NCI-H748 (cell line): ENCODE data around the gene PKMYT1.
A peak's percentile ranks its signal among the peaks of the same experiment; 100 is the strongest.

Experiments
- DNase-seq: peaks from one replicate; lab custom pipeline; 2025; ENCODE audit not compliant: unreplicated experiment; lab: John Stamatoyannopoulos, UW

The PKMYT1 gene

DNA sequence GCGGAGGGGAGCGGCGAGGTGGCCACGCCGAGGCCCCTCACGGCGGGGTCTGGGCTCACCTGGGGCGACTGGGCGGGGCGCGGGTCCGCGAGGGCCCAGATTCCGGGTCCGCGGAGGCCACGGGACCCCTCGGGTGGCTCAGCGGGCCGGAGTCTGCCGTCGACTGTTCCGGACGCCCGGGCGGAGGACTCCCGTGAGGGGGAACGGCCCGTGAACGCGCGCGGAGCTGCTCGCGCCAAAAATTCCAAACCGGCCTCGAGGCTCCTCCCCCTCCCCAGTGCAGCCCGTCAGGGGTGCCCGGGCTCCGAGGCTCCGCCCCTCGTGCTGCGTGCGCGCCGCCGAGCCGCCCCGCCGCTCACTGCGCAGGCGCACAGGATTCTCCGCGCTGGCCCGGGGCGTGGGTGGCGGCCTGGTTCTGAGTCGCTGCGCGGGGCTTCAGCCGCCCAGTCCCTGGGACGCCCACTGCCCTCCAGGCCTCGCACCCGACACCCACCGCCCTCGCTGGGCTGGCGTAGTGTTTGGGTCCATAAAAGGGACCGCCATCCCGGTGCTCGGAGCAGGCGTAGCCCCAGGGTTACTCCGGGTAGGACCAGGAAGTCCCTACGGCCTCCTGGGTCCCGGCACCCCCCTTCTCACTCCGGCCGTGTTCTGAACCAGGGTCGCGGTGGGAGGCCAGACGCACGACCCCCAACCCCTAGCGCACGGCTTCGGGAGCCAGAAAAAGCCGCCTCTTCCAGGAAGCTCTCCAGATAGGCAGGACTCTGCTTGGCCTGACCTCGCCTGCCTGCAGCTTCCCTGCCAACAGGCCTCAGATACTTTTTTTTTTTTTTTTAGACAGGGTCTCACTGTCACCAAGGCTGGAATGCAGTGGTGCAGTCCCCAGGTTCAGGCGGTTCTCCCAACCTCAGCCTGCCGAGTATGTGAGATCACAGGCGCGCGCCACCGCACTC is at the start of gene PKMYT1:
TSS of gene PKMYT1 (minus strand) at position 220 of the 950 bp plus-strand sequence. CDS start 789 bp downstream, outside the sequence.
- peak; percentile 81 for DNase-seq

GRCh38 chr16:3029491-3030221 is 49.4 kb upstream of the PKMYT1 start:
- DNase-seq = peak; percentile 46

- DNase-seq = no peak
Measured at GRCh38 chr16:3028716-3029319, 48.6 kb upstream of the PKMYT1 start.

DNA sequence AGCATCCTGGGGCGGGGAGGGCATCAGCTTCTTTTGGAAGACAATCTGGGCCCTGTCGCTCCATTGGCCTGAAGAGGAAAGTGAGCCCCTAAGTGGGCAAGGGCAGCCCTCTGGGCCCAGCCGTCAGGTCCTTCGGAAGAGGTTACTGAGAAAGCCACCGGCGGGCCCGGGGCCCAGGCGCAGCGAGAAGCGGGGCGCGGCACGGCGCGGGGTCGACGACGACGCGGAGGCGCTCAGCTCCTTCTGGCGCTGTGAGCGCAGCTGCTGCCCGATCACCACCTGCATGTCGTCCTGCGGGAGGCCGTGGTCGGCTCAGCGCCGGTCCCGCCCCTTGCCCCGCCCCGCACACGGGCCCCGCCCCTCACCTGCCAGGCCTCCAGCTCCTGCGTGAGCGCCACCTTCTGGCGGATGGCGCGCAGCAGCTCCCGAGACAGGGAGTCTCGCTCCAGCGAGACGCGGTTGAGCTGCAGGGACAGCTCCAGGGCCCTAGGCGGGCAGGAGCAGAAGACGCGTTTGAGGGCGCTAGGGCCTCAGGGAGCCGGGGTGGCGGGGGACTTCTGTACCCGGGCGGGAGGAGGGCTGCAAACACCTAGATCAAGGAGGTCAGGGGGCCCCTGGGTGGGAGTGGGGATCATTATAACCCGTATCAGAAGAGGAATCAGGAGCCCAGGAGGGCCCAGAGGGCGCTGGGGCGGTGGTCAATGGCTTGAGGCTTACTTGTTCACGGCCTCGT is 47.9 kb upstream of the PKMYT1 start:
- peak; percentile 85 for DNase-seq

DNA sequence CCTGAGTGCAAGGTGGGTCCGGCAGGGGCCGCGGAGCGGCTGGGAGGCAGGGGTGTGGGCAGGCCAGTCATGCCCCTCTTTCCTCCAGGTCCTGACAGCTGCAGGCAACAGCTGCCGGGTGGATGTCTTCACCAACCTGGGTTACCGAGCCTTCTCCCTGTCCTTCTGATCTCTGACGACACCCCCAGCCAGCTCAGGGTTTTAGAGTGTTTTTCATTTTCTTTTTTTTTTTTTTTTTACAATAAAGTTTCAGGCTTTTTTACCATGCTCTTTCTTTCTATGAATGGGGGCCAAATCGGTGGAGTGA is 47.2 kb upstream of the PKMYT1 start:
- no peak for DNase-seq

DNA sequence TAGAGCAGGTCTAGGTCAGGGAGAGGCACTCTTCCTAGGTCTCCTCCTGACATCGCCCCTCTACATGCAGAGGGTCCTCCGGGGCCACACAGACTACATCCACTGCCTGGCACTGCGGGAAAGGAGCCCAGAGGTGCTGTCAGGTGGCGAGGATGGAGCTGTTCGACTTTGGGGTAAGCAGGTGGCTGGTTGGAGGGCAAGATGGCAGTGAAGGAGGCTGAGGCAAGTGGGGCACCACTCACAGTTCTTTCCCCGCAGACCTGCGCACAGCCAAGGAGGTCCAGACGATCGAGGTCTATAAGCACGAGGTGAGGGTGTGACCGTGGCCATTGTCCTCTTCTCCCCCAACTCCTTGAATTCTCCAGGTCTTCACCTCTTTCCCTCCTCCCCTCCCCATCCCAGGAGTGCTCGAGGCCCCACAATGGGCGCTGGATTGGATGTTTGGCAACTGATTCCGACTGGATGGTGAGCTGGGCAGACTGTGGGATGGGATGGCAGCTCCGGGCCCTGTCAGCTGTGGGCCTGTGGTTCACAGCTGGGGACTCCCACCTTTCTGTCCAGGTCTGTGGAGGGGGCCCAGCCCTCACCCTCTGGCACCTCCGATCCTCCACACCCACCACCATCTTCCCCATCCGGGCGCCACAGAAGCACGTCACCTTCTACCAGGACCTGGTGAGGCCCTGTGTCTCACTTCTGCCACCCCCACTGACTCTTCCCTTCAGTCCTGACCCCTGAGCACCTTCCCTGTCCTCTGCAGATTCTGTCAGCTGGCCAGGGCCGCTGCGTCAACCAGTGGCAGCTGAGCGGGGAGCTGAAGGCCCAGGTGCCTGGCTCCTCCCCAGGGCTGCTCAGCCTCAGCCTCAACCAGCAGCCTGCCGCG is 46.6 kb upstream of the PKMYT1 start:
- DNase-seq = no peak

GRCh38 chr16:3026003-3026378 is 45.7 kb upstream of the PKMYT1 start:
- DNase-seq = no peak

DNA sequence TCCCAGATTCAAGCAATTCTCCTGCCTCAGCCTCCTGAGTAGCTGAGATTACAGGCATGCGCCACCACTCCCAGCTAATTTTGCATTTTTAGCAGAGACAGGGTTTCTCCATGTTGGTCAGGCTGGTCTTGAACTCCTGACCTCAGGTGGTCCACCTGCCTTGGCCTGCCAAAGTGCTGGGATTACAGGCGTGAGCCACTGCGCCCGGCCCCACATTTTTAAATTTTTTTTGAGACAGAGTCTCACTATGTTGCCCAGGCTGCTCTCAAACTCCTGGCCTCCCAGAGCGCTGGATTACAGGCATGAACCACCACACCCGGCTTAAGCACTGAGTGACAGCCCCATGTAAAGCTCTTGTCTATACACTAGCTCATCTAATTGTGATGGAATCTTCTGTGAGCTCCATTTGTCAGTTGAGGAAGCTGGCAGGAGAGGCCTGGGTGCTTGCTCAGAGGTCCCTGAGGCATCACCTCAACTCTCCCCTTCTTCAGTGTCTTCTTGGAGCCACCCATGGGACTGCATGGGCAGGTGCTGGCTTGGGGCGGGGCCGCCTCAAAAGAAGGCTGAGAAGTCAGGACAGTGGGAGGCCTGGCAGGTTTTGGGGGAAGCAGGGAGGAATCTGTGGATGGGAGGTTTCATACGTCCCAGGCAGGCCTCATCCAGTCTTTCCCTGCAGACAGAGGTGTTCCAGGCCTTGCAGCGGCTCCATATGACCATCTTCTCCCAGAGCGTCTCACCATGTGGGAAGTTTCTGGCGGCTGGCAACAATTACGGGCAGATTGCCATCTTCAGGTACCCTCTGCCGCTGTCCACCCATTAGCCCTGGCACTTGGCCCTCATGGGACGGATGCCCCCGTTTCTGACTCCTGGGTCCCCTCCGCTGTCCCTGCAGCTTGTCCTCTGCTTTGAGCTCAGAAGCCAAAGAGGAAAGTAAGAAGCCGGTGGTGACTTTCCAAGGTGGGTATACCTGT is 45.1 kb upstream of the PKMYT1 start:
- no peak for DNase-seq

DNA sequence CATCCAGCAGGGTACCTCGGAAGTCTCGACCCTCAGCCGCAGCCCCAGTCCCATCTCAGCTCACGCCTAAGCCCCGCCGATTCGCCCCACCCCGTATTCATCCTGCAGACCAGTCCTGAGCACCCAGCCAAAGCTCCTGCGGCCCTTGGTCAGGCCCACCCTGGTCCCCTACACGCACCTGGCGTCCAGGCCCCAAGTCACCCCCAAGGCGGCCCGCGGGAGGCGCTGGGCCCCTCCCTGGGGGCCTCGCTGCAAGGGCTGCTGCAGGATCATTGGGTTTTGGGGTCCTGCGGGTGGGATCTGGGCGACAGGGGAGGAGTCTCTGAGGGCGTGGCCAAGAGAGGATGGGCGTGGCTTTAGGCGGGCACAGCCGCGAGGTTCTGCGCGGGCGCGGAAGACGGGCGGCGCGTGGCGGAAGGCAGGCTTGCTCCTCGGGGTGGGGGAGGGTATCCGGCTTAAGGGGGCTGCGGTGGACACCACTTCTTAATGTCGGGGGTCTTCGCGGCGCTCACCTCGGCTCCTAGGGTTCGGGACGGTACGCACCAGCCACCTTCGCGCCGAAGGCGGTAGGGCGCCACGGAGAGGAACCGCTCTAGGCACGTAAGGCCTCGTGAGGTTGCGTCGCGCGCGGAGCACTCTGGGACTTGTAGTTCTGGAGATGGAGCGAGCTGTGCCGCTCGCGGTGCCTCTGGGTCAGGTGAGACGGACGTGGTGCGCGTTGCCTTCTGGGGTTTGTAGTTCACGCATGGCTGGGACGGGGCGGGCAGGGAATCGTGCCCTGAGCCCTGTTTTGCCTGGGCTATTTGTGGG is 43.6 kb upstream of the PKMYT1 start, which contains the start of the genes HCFC1R1 and THOC6:
TSS of gene HCFC1R1 (minus strand) at position 274 of the 810 bp plus-strand sequence. CDS start at position 273, 1 bp downstream.
TSS of gene THOC6 (plus strand) at position 367 of the 810 bp plus-strand sequence. CDS start at position 659, 292 bp downstream.
- peak; percentile 96 for DNase-seq

DNA sequence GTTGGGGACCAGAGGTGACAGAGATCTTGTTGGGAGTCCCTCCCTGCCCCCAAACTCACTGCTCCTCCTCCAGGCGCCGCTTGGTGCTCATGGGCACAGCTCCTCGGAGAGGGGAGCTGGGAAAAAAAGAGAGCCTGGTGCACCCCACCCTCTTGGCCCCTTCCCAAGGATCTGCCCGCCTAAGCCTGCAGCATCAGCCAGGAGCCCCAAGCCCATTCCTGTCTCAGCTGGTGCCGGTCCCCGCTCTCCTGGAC is 43.1 kb upstream of the PKMYT1 start:
- no peak for DNase-seq

- no peak for DNase-seq
Measured at GRCh38 chr16:3022684-3023414, 42.6 kb upstream of the PKMYT1 start.

GRCh38 chr16:3022208-3022683 is 42.0 kb upstream of the PKMYT1 start:
- DNase-seq = no peak

GRCh38 chr16:3021449-3022207 is 41.4 kb upstream of the PKMYT1 start:
- peak; percentile 56 for DNase-seq

DNA sequence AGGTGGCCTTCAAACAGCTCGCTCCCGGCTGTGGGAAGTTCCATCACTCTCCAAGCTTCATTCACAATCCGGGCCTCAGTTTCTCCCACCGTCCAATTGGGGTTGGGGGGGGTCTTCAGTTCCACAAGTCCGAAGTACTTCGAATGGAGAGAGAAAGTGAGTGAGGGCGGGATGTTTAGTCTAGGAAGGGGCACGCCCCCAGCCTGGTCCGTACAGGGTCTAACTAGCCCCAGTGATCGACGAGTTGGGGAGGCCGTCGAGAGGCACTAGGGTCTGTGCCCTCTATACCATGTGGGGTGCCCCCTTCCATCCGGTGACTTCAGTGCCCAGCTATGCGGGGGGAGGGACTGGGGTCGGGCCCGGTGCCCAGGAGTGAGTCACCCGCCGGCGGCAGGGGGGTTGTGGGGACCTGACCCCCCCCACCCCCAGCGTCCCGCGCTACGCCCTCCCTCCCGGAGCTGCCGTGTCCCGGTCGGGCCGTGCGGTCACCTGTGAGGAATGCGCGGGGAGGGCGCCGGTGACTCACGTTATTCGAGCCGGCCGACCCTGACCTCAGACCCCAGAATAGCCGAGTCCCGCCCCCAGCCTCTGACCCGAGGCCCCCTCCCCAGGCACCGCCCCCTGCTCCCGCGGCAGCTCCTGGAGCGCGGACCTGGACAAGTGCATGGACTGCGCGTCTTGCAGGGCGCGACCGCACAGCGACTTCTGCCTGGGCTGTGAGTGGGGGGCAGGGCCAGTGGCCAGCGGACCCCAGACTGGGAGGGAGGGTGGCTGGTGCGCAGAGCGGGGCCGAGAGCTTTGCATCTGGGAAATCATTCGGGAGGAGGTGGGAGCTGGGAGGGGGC is 40.6 kb upstream of the PKMYT1 start:
- DNase-seq = peak; percentile 56

DNA sequence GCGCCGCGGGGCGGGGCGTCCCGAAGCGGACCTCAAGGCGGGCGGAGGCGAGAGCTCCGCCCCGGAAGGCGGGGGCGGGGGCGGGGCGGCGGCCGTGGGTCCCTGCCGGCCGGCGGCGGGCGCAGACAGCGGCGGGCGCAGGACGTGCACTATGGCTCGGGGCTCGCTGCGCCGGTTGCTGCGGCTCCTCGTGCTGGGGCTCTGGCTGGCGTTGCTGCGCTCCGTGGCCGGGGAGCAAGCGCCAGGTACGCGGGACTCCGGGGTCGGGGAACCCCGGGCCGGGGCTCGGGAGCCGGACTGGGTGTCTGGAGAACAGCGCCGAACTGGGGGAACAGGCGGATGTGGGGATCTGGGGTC is 40.0 kb upstream of the PKMYT1 start, which contains the start of gene TNFRSF12A:
TSS of gene TNFRSF12A (plus strand) at position 122 of the 357 bp plus-strand sequence. CDS start at position 152, 30 bp downstream.
- peak; percentile 70 for DNase-seq
